ENCODE data around the gene NFATC2IP.
"Not testable (repeated sequence)": the region's sequence is repeated elsewhere in the genome, so short reads cannot be mapped to it uniquely, and the experiment has no call there.

The NFATC2IP gene

GRCh38 chr16:28987170-28987853 lies 36.6 kb downstream of the NFATC2IP start:
- intact Hi-C loops (cut with DNase I), result no loop called here
- peak in 1 of 10 donors; percentile 8 for DNase-seq

- intact Hi-C loops (cut with DNase I), result no loop called here
Measured at GRCh38 chr16:28989363-28989762, 38.6 kb downstream of the NFATC2IP start.

GRCh38 chr16:28990375-28991040 lies 39.8 kb downstream of the NFATC2IP start:
- intact Hi-C loops (cut with DNase I), result no loop called here
- DNase-seq, result peak in 2 of 10 donors; percentile 16 to 59

More at GRCh38 chr16:28989363-28989762, 38.6 kb downstream of the NFATC2IP start:
- peak in 2 of 10 donors; percentile 21 to 57 for DNase-seq

GRCh38 chr16:28991687-28992086 lies 41.0 kb downstream of the NFATC2IP start:
- peak in 2 of 10 donors; percentile 58 to 69 for DNase-seq
- intact Hi-C loops (cut with DNase I), result no loop called here

- intact Hi-C loops (cut with DNase I), result no loop called here
- DNase-seq, result peak in 1 of 10 donors; percentile 16
Measured at GRCh38 chr16:28992496-28992895, 41.8 kb downstream of the NFATC2IP start.

GRCh38 chr16:28998837-28999236 lies 48.1 kb downstream of the NFATC2IP start:
- intact Hi-C loops (cut with DNase I), result no loop called here
- DNase-seq, result no peak

- intact Hi-C loops (cut with DNase I), result no loop called here
- peak in 1 of 10 donors; percentile 25 for DNase-seq
Measured at GRCh38 chr16:28999577-28999976, 48.8 kb downstream of the NFATC2IP start.

GRCh38 chr16:29000019-29000418 lies 49.3 kb downstream of the NFATC2IP start:
- intact Hi-C loops (cut with DNase I), result no loop called here
- DNase-seq, result no peak

- intact Hi-C loops (cut with DNase I), result not testable (repeated sequence)
- DNase-seq, result peak in 1 of 10 donors; percentile 14
Measured at GRCh38 chr16:29004496-29005139, 53.9 kb downstream of the NFATC2IP start.

- intact Hi-C loops (cut with DNase I), result no loop called here
- DNase-seq, result peak in 1 of 10 donors; percentile 56
Measured at GRCh38 chr16:29007730-29008593, 57.2 kb downstream of the NFATC2IP start.

- peak in 1 of 10 donors; percentile 33 for DNase-seq
- intact Hi-C loops (cut with DNase I), result no loop called here
Measured at GRCh38 chr16:29009050-29009837, 58.5 kb downstream of the NFATC2IP start.

GRCh38 chr16:29009838-29010166 lies 59.1 kb downstream of the NFATC2IP start:
- intact Hi-C loops (cut with DNase I), result no loop called here
- DNase-seq, result peak in 1 of 10 donors; percentile 2

- peak in 1 of 10 donors; percentile 39 for DNase-seq
- intact Hi-C loops (cut with DNase I), result no loop called here
Measured at GRCh38 chr16:29011112-29011511, 60.4 kb downstream of the NFATC2IP start.

- intact Hi-C loops (cut with DNase I), result no loop called here
- peak in 1 of 10 donors; percentile 10 for DNase-seq
Measured at GRCh38 chr16:29011851-29012250, 61.1 kb downstream of the NFATC2IP start.

- DNase-seq, result peak in 1 of 10 donors; percentile 0
- intact Hi-C loops (cut with DNase I), result no loop called here
Measured at GRCh38 chr16:29012913-29013553, 62.3 kb downstream of the NFATC2IP start.

GRCh38 chr16:29014561-29015069 lies 63.9 kb downstream of the NFATC2IP start:
- peak in 2 of 10 donors; percentile 5 to 7 for DNase-seq
- intact Hi-C loops (cut with DNase I), result no loop called here

All from posterior cingulate gyrus (tissue), 11 donors.